A673 (cell line): Measurements from ENCODE around the gene SLC22A1. TPM values are rescaled to one million over a fixed set of nuclear protein-coding genes. Genes with fewer than 3 reads are reported as not detected.
"Not testable (repeated sequence)": the region's sequence is repeated elsewhere in the genome, so short reads cannot be mapped to it uniquely, and the experiment has no call there.

Source experiments
- BruUV-seq: library from RNA; stranded (reverse); fragments of 400-500 nt; replicated peaks from 2 replicates; lab custom pipeline; 2021; lab: Mats Ljungman, UMichigan
- CTCF ChIA-PET: fragments of 300-600 bp; sonication (Branson Sonifier 250); formaldehyde crosslinking; loops from one replicate; lab custom pipeline; 2022; ENCODE audit warnings: antibody characterized with exemption; lab: Charles Lee
- POLR2A ChIA-PET: fragments of 300-600 bp; sonication (Branson Sonifier 250); formaldehyde crosslinking; loops from one replicate; lab custom pipeline; 2022; ENCODE audit warnings: antibody characterized with exemption; ENCODE audit not compliant: low non-redundant PET; lab: Charles Lee
- DNase-seq: peaks from one replicate; pipeline ENCODE4 v3.0.0-alpha.2; 2015; ENCODE audit warnings: low spot score
- H3K27ac ChIP-seq: fragments of 200-600 bp; sonication (generic); 2 replicates; pipeline ENCODE4 v1.5.1; 2016; ENCODE audit warnings: mixed run types, low read depth, mild to moderate bottlenecking, mixed read lengths, antibody characterized with exemption, low read length; ENCODE audit not compliant: poor library complexity, severe bottlenecking
- H3K27me3 ChIP-seq: fragments of 200-600 bp; sonication (generic); replicated peaks from 2 replicates; pipeline ENCODE4 v1.6.1; 2017; ENCODE audit warnings: mixed run types, low read depth, mild to moderate bottlenecking, mixed read lengths, antibody characterized with exemption, low read length; ENCODE audit not compliant: insufficient read depth, poor library complexity
- H3K36me3 ChIP-seq: fragments of 200-600 bp; sonication (generic); 2 replicates; pipeline ENCODE4 v1.6.1; 2016; ENCODE audit warnings: mixed run types, mild to moderate bottlenecking, mixed read lengths, antibody characterized with exemption, low read length; ENCODE audit not compliant: insufficient read depth, poor library complexity, severe bottlenecking
- H3K4me1 ChIP-seq: fragments of 200-600 bp; sonication (generic); 2 replicates; pipeline ENCODE4 v1.6.1; 2017; ENCODE audit warnings: mixed run types, mild to moderate bottlenecking, mixed read lengths, antibody characterized with exemption, low read length; ENCODE audit not compliant: insufficient read depth, poor library complexity, severe bottlenecking
- H3K4me3 ChIP-seq: fragments of 200-600 bp; sonication (generic); 2 replicates; pipeline ENCODE4 v1.5.1; 2016; ENCODE audit warnings: low read depth, mixed run types, mild to moderate bottlenecking, mixed read lengths, low read length; ENCODE audit not compliant: poor library complexity, severe bottlenecking
- H3K9me3 ChIP-seq: fragments of 200-600 bp; sonication (generic); 2 replicates; pipeline ENCODE4 v1.6.1; 2016; ENCODE audit warnings: mixed run types, low read depth, mild to moderate bottlenecking, mixed read lengths, antibody characterized with exemption, low read length; ENCODE audit not compliant: poor library complexity, severe bottlenecking
- EZH2 ChIP-seq: fragments of 200-600 bp; sonication (generic); IDR thresholded peaks from 2 replicates; pipeline ENCODE4 v1.6.1; 2017; ENCODE audit warnings: borderline replicate concordance, low read depth, mild to moderate bottlenecking, mixed read lengths, antibody characterized with exemption, low read length; ENCODE audit not compliant: poor library complexity, severe bottlenecking
- intact Hi-C: fragments of 100-400 bp; cut with micrococcal nuclease; formaldehyde crosslinking; loops from one replicate; pipeline ENCODE4 v1.10.0; 2022; ENCODE audit not compliant: unreplicated experiment
- total RNA-seq: library from RNA; stranded (reverse); gene quantifications from 2 replicates; pipeline ENCODE4 v1.2.3, GENCODE V29; 2021
- TF ChIP-seq, protein P1 (sequence below): fragments of 300-800, 200-600 bp; sonication (generic); conservative IDR thresholded peaks from 2 replicates; pipeline ENCODE4 v1.5.1; 2017; ENCODE audit warnings: low read depth, mild to moderate bottlenecking, antibody characterized with exemption, low read length, moderate library complexity, mixed read lengths

The SLC22A1 gene
- total RNA-seq, 1 experiment from 2014 or later, result 3.3 TPM

- Histone ChIP-seq H3K36me3 (peaks cover 46% of the 10 kb centered on the region), H3K4me3 (no peak overlapping the region), H3K4me1 (no peaks in the 10 kb centered on the region), H3K27ac (no peak overlapping the region), H3K27me3 (no peaks in the 10 kb centered on the region), H3K9me3 (no peaks in the 10 kb centered on the region)
- no TSS peak for BruUV-seq
- TF ChIP-seq EZH2, result no peak
- DNase-seq, result no peak
- CTCF ChIA-PET, result interaction anchor here (0.5 kb wide), 1 partner anchor 60 kb away, joined by 3 read pairs; no protein-coding TSS in a partner anchor
- POLR2A ChIA-PET, result no interaction called here
- intact Hi-C loops, result loop anchor here (5.0 kb wide), 1 partner anchor 917 kb away; no protein-coding TSS in a partner anchor
Measured at GRCh38 chr6:160089534-160089897, 32.1 kb upstream of the SLC22A1 start.

DNA sequence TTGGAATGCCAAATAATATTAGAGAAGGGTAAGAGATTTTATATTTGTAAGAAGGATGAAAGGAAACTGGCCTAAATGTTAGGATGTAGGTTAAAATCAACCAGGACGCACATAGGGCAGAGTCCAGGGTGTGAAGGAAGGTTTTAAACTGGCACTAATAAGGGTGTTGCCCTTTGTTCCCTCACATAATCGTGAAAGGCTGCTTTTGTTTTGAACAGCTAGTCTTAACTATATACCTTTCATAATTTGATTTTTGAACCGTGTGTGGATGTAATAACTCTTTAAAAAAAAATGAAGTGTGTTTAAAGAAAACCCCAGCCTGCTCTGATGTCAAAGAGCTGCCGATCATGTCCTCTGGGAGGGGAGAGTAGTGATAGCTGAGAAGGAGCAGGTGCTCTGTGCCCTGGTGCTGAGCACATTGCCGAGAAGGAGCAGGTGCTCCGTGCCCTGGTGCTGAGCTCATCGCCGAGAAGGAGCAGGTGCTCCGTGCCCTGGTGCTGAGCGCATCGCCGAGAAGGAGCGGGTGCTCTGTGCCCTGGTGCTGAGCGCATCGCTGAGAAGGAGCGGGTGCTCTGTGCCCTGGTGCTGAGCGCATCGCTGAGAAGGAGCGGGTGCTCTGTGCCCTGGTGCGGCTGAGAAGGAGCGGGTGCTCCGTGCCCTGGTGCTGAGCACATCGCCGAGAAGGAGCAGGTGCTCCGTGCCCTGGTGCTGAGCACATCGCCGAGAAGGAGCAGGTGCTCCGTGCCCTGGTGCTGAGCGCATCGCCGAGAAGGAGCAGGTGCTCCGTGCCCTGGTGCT lies 31.0 kb upstream of the SLC22A1 start:
- H3K36me3 ChIP-seq, result peaks cover 38% of the 10 kb centered on the region
- BruUV-seq, CTCF ChIA-PET: not testable (repeated sequence)

DNA sequence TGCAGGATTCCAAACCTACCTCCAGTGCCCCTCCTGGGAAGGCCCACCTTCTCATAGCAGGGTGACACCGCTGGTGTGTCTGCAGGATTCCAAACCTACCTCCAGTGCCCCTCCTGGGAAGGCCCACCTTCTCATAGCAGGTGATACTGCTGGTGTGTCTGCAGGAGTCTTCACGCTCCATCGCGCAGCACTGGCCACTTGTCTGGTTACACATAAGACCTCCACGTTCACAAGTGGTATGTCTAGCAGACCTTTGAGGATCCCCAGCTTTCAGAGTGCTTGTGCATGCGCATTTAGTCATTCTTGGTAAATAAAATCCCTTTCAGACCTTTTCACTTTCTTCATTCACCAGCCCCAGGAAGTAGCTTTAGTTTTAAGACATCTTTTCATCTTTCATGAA lies 29.4 kb upstream of the SLC22A1 start:
- POLR2A ChIA-PET, H3K9me3 ChIP-seq, BruUV-seq, intact Hi-C loops, DNase-seq, H3K27ac ChIP-seq, H3K4me3 ChIP-seq, H3K4me1 ChIP-seq, CTCF ChIA-PET, H3K27me3 ChIP-seq: not testable (repeated sequence)
- peaks cover 36% of the 10 kb centered on the region for H3K36me3 ChIP-seq

More for the DNA sequence above, 31.0 kb upstream of the SLC22A1 start:
- H3K4me3 ChIP-seq, intact Hi-C loops, H3K27ac ChIP-seq, H3K27me3 ChIP-seq, DNase-seq, POLR2A ChIA-PET, H3K4me1 ChIP-seq, H3K9me3 ChIP-seq: not testable (repeated sequence)

DNA sequence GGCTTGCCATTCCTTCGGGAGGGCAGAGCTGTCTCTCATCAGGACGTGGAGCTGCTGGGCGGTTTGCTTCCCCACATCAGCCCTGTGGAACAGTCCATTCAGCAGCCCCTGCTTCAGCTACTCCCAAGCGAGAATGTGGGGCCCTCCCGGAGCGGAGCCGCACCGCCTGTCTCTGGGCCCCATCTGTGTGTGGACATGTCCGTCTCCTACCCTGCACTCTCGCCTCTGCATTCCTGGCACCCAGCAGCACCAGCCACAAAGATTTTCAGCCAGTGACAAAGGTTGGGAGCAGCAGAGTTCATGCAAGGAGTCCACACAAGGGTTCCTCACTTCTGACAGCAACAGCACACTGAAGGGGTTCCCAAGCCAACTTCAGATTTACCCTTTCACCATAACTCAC lies 29.0 kb upstream of the SLC22A1 start:
- Histone ChIP-seq H3K27me3 (no peaks in the 10 kb centered on the region), H3K9me3 (no peaks in the 10 kb centered on the region), H3K36me3 (peaks cover 38% of the 10 kb centered on the region), H3K4me3 (no peak overlapping the region), H3K27ac (no peak overlapping the region), H3K4me1 (no peaks in the 10 kb centered on the region)
- no TSS peak for BruUV-seq
- POLR2A ChIA-PET, result no interaction called here
- no peak for TF ChIP-seq EZH2
- TF ChIP-seq, protein P1, sequence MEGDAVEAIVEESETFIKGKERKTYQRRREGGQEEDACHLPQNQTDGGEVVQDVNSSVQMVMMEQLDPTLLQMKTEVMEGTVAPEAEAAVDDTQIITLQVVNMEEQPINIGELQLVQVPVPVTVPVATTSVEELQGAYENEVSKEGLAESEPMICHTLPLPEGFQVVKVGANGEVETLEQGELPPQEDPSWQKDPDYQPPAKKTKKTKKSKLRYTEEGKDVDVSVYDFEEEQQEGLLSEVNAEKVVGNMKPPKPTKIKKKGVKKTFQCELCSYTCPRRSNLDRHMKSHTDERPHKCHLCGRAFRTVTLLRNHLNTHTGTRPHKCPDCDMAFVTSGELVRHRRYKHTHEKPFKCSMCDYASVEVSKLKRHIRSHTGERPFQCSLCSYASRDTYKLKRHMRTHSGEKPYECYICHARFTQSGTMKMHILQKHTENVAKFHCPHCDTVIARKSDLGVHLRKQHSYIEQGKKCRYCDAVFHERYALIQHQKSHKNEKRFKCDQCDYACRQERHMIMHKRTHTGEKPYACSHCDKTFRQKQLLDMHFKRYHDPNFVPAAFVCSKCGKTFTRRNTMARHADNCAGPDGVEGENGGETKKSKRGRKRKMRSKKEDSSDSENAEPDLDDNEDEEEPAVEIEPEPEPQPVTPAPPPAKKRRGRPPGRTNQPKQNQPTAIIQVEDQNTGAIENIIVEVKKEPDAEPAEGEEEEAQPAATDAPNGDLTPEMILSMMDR, result no peak
- DNase-seq, result no peak
- CTCF ChIA-PET, result no interaction called here
- intact Hi-C loops, result no loop called here
